ENCODE results near the gene SNRPA. TPM values are rescaled to one million over a fixed set of nuclear protein-coding genes. Genes with fewer than 3 reads are reported as not detected.

SNRPA gene
- total and polyA plus RNA-seq, 2 of the 13 experiments (the other 11 are each of a cell fraction or from before 2014, with no cell fraction given) = 59.6 to 162 TPM

- intact Hi-C loops (cut with micrococcal nuclease; ENCODE audit: unreplicated experiment) = no loop called here
- DNase-seq (ENCODE audit: low spot score) (no peak), ATAC-seq (no peak), FAIRE-seq (no peak)
- no TSS peak for BruUV-seq (replicated peaks)
- H3K4me1 ChIP-seq (ENCODE audit: insufficient read depth, low read length) = peaks cover 7% of the 10 kb centered on the region; the same call in 1 of the 2 replicates
- H3K4me2 ChIP-seq (ENCODE audit: low read depth, low read length) = no peak overlapping the region
- no peaks in the 10 kb centered on the region for H4K20me1 ChIP-seq (ENCODE audit: insufficient read depth, low read length)
- in situ Hi-C loops (cut with HindIII; ENCODE audit: extremely low pct_ligation_motif_present, low pct_unique_long_range_greater_than_20kb) = no loop called here
- WGBS (ENCODE audit: low lambda C conversion rate) = 92% methylated on average over 6 of the region's 9 CpGs
- H3K27me3 ChIP-seq (ENCODE audit: control insufficient read depth in 1 of 2, insufficient read depth in 2 of 2, low read length in 2 of 2) = no peaks in the 10 kb centered on the region
- no peak overlapping the region for H2AFZ ChIP-seq (ENCODE audit: low read length)
- no peak for TF ChIP-seq LBX2 (CRISPR knock-in tag; IDR thresholded peaks at IDR 0.05; ENCODE audit: borderline replicate concordance)
- no peak for TF ChIP-seq ZNF432 (CRISPR knock-in tag; IDR thresholded peaks at IDR 0.05; ENCODE audit: borderline replicate concordance)
- no peak for TF ChIP-seq PAX8 (CRISPR knock-in tag; IDR thresholded peaks at IDR 0.05; ENCODE audit: borderline replicate concordance)
- no peak for TF ChIP-seq ETV5 (CRISPR knock-in tag; IDR thresholded peaks at IDR 0.05; ENCODE audit: borderline replicate concordance)
- no peak for TF ChIP-seq ZNF674 (CRISPR knock-in tag; IDR thresholded peaks at IDR 0.05; ENCODE audit: low read depth)
- no peak for TF ChIP-seq JUN (CRISPR knock-in tag; IDR thresholded peaks at IDR 0.05)
- no peak for TF ChIP-seq TARDBP (CRISPR knock-in tag; IDR thresholded peaks at IDR 0.05)
- TF ChIP-seq YEATS2 (CRISPR knock-in tag; IDR thresholded peaks at IDR 0.05; ENCODE audit: borderline replicate concordance) = no peak
- TF ChIP-seq ZNF629 (CRISPR knock-in tag; conservative IDR thresholded peaks at IDR 0.05) = no peak
- TF ChIP-seq ZNF276 (CRISPR knock-in tag; IDR thresholded peaks at IDR 0.05; ENCODE audit: low read depth) = no peak
- no peak for TF ChIP-seq ZNF124 (CRISPR knock-in tag; IDR thresholded peaks at IDR 0.05)
- no peak for TF ChIP-seq DBP (CRISPR knock-in tag; IDR thresholded peaks at IDR 0.05; ENCODE audit: not compliant biosample characterization)
- no peak for TF ChIP-seq TEAD2 (CRISPR knock-in tag; IDR thresholded peaks at IDR 0.05)
- TF ChIP-seq HHEX (CRISPR knock-in tag; IDR thresholded peaks at IDR 0.05) = no peak
- no peak for TF ChIP-seq MIER2 (CRISPR knock-in tag; IDR thresholded peaks at IDR 0.05)
- TF ChIP-seq RFX3 (CRISPR knock-in tag; IDR thresholded peaks at IDR 0.05) = no peak
- TF ChIP-seq ZNF160 (CRISPR knock-in tag; IDR thresholded peaks at IDR 0.05) = no peak
- no peak for TF ChIP-seq ARNT (IDR thresholded peaks at IDR 0.05)
- H3K36me3 ChIP-seq (replicated peaks in 1 of 2; ENCODE audit: control insufficient read depth in 1 of 2, insufficient read depth in 2 of 2, low read length in 2 of 2) = peaks cover 10 to 27% of the 10 kb centered on the region in 2 experiments; a peak in 4 of 5 replicates
- H3K9me3 ChIP-seq (ENCODE audit: low read length) = no peaks in the 10 kb centered on the region
- H3K4me3 ChIP-seq (replicated peaks in 1 of 3; ENCODE audit: insufficient read depth in 1 of 3, low read depth in 2 of 3, low read length in 3 of 3) = no peak overlapping the region
- ChIA-PET CTCF (ENCODE audit: low intra/inter-chr PET ratio, low total read pairs) (no interaction called here), POLR2A (no interaction called here)
- H3K9ac ChIP-seq (ENCODE audit: insufficient read depth, low read depth, low read length) = no peak overlapping the region
- H3K79me2 ChIP-seq (ENCODE audit: insufficient read depth, low read length) = no peaks in the 10 kb centered on the region
- no peak overlapping the region for H3K27ac ChIP-seq (ENCODE audit: extremely low read length, insufficient read depth, low read length)
These were observed 45.7 kb upstream of the SNRPA start for GRCh38 chr19:40705362-40705651.

Data from HepG2 (cell line).